IMR-90 (cell line): ENCODE data around the gene B3GAT1. TPM values are rescaled to one million over a fixed set of nuclear protein-coding genes. Genes with fewer than 3 reads are reported as not detected.

Experiments used
- ATAC-seq: fragments of 200-7000 bp; cut with Tn5 transposase; 2 replicates; pipeline ENCODE4 v1.9.1; 2020; ENCODE audit warnings: low read depth, mild to moderate bottlenecking, moderate library complexity
- BruUV-seq: library from RNA; stranded (reverse); fragments of 400-500 nt; replicated peaks from 2 replicates; lab custom pipeline; 2021; lab: Mats Ljungman, UMichigan
- CTCF ChIA-PET: fragments of 300-600 bp; formaldehyde crosslinking; extraction: SDS; loops from one replicate; lab custom pipeline; 2021; ENCODE audit warnings: antibody characterized with exemption; lab: Yijun Ruan, JAX
- POLR2A ChIA-PET: fragments of 300-600 bp; sonication (Branson Sonifier 250); formaldehyde crosslinking; loops from one replicate; lab custom pipeline; 2022; ENCODE audit warnings: antibody characterized with exemption; ENCODE audit not compliant: unreplicated experiment; lab: Charles Lee
- DNase-seq: peaks from one replicate; pipeline ENCODE4 v3.0.0; 2013
- H2AFZ ChIP-seq: replicated peaks from 2 replicates; pipeline ENCODE3; 2013; ENCODE audit warnings: low read length, mild to moderate bottlenecking; ENCODE audit not compliant: poor library complexity
- H2AK5ac ChIP-seq: 2 replicates; pipeline ENCODE4 v1.6.1; 2013; ENCODE audit warnings: low read depth, low read length, inconsistent platforms
- H2AK9ac ChIP-seq: replicated peaks from 2 replicates; pipeline ENCODE3; 2013; ENCODE audit warnings: mild to moderate bottlenecking, low read depth, low read length, moderate library complexity; ENCODE audit not compliant: poor library complexity
- H2BK120ac ChIP-seq: 2 replicates; pipeline ENCODE4 v1.6.1; 2013; ENCODE audit warnings: low read depth, low read length, inconsistent platforms
- H2BK15ac ChIP-seq: 3 replicates; pipeline ENCODE4 v1.6.1; 2013; ENCODE audit warnings: low read depth, low read length, inconsistent platforms
- H2BK20ac ChIP-seq: 2 replicates; pipeline ENCODE4 v1.6.1; 2013; ENCODE audit warnings: low read depth, mild to moderate bottlenecking, inconsistent platforms, low read length, moderate library complexity
- H2BK5ac ChIP-seq: 2 replicates; pipeline ENCODE4 v1.6.1; 2013; ENCODE audit warnings: mild to moderate bottlenecking, low read depth, low read length, inconsistent platforms; ENCODE audit not compliant: poor library complexity, severe bottlenecking
- H3K14ac ChIP-seq: replicated peaks from 2 replicates; pipeline ENCODE4 v1.6.1; 2013; ENCODE audit warnings: low read depth, low read length, inconsistent platforms
- H3K18ac ChIP-seq: 2 replicates; pipeline ENCODE4 v1.6.1; 2013; ENCODE audit warnings: low read depth, low read length, control low read depth
- H3K23ac ChIP-seq: 2 replicates; pipeline ENCODE4 v1.6.1; 2013; ENCODE audit warnings: low read depth, low read length, inconsistent platforms
- H3K27ac ChIP-seq: 2 replicates; pipeline ENCODE4 v1.5.1; 2013; ENCODE audit warnings: mild to moderate bottlenecking, control low read depth, low read length; ENCODE audit not compliant: insufficient read depth
- H3K27me3 ChIP-seq: 2 replicates; pipeline ENCODE4 v1.6.1; 2013; ENCODE audit warnings: low read length; ENCODE audit not compliant: control insufficient read depth, insufficient read depth
- H3K36me3 ChIP-seq: 2 replicates; pipeline ENCODE4 v1.6.1; 2013; ENCODE audit warnings: low read length, mixed read lengths; ENCODE audit not compliant: control insufficient read depth, insufficient read depth
- H3K4ac ChIP-seq: 2 replicates; pipeline ENCODE4 v1.6.1; 2013; ENCODE audit warnings: low read depth, low read length, inconsistent platforms
- H3K4me1 ChIP-seq: 2 replicates; pipeline ENCODE4 v1.6.1; 2013; ENCODE audit warnings: low read length, mixed read lengths; ENCODE audit not compliant: control insufficient read depth, insufficient read depth
- H3K4me2 ChIP-seq: 2 replicates; pipeline ENCODE4 v1.6.1; 2013; ENCODE audit warnings: low read depth, mild to moderate bottlenecking, control low read depth, low read length, moderate library complexity
- H3K4me3 ChIP-seq: 2 replicates; pipeline ENCODE4 v1.5.1; 2013; ENCODE audit warnings: low read depth, mild to moderate bottlenecking, control low read depth, low read length, moderate library complexity; ENCODE audit not compliant: insufficient read depth
- H3K56ac ChIP-seq: 2 replicates; pipeline ENCODE4 v1.6.1; 2013; ENCODE audit warnings: low read length, inconsistent platforms; ENCODE audit not compliant: insufficient read depth; ENCODE audit errors: extremely low read depth
- H3K79me1 ChIP-seq, 2 experiments: 2 replicates each; pipeline ENCODE4 v1.6.1; 2013; ENCODE audit warnings: low read length in 2 of 2, inconsistent platforms in 1 of 2, low read depth in 1 of 2
- H3K9ac ChIP-seq: 2 replicates; pipeline ENCODE4 v1.6.1; 2013; ENCODE audit warnings: low read depth, low read length, control low read depth
- H3K9me1 ChIP-seq: 2 replicates; pipeline ENCODE4 v1.6.1; 2013; ENCODE audit warnings: low read length, inconsistent platforms; ENCODE audit not compliant: insufficient read depth
- H3K9me3 ChIP-seq: 2 replicates; pipeline ENCODE4 v1.6.1; 2013; ENCODE audit warnings: low read length; ENCODE audit not compliant: control insufficient read depth, insufficient read depth
- H4K20me1 ChIP-seq: 2 replicates; pipeline ENCODE4 v1.6.1; 2013; ENCODE audit warnings: low read length, inconsistent platforms; ENCODE audit not compliant: insufficient read depth
- H4K5ac ChIP-seq: 2 replicates; pipeline ENCODE4 v1.6.1; 2013; ENCODE audit warnings: mild to moderate bottlenecking, low read depth, low read length, control low read depth
- H4K8ac ChIP-seq, 2 experiments: 2 replicates each; pipeline ENCODE4 v1.6.1; 2013; ENCODE audit warnings: low read depth in 2 of 2, low read length in 2 of 2, control low read depth in 1 of 2, inconsistent platforms in 1 of 2
- H4K91ac ChIP-seq: 2 replicates; pipeline ENCODE4 v1.6.1; 2013; ENCODE audit warnings: low read depth, low read length, inconsistent platforms; ENCODE audit not compliant: insufficient read depth
- CEBPB ChIP-seq: IDR thresholded peaks from 2 replicates; pipeline ENCODE4 v1.6.1; 2012; ENCODE audit warnings: low read depth, low read length, improper control_type of control experiment
- CHD1 ChIP-seq: IDR thresholded peaks from 2 replicates; pipeline ENCODE4 v1.6.1; 2012; ENCODE audit warnings: low read depth, low read length, improper control_type of control experiment
- CTCF ChIP-seq: conservative IDR thresholded peaks from 2 replicates; pipeline ENCODE4 v1.5.1; 2012; ENCODE audit warnings: mild to moderate bottlenecking, low read depth, low read length, improper control_type of control experiment
- ELK1 ChIP-seq: fragments of 150-350 bp; IDR thresholded peaks from 2 replicates; pipeline ENCODE4 v1.6.1; 2016; ENCODE audit warnings: low read depth, mild to moderate bottlenecking, low read length, moderate library complexity, borderline replicate concordance
- FOS ChIP-seq: fragments of 150-350 bp; IDR thresholded peaks from 2 replicates; pipeline ENCODE4 v1.6.1; 2016; ENCODE audit warnings: low read depth, low read length
- MAFK ChIP-seq: IDR thresholded peaks from 2 replicates; pipeline ENCODE4 v1.6.1; 2012; ENCODE audit warnings: low read depth, low read length, improper control_type of control experiment
- MAZ ChIP-seq: IDR thresholded peaks from 2 replicates; pipeline ENCODE4 v1.6.1; 2012; ENCODE audit warnings: low read depth, mild to moderate bottlenecking, low read length, improper control_type of control experiment, moderate library complexity, borderline replicate concordance
- MXI1 ChIP-seq: IDR thresholded peaks from 2 replicates; pipeline ENCODE4 v1.6.1; 2012; ENCODE audit warnings: low read depth, mild to moderate bottlenecking, low read length, moderate library complexity, borderline replicate concordance
- RAD21 ChIP-seq: IDR thresholded peaks from 2 replicates; pipeline ENCODE4 v1.6.1; 2012; ENCODE audit warnings: low read length, improper control_type of control experiment
- RCOR1 ChIP-seq: IDR thresholded peaks from 2 replicates; pipeline ENCODE4 v1.6.1; 2012; ENCODE audit warnings: mild to moderate bottlenecking, low read length, improper control_type of control experiment; ENCODE audit not compliant: insufficient replicate concordance
- SMC3 ChIP-seq: fragments of 150-350 bp; IDR thresholded peaks from 2 replicates; pipeline ENCODE4 v1.6.1; 2016; ENCODE audit warnings: low read depth, mild to moderate bottlenecking, antibody characterized with exemption, low read length, moderate library complexity
- WGBS, 2 experiments: methylation state at CpG; one replicate each; pipeline versions ENCODE4 v1.1.5 to v1.1.7; 2013; ENCODE audit warnings: missing lambda C conversion rate in 2 of 2; ENCODE audit not compliant: insufficient read length in 1 of 2; ENCODE audit errors: extremely low coverage in 2 of 2; 5-methylcytosine and 5-hydroxymethylcytosine counted together
- dilution Hi-C: fragments of 300-500 bp; cut with HindIII; formaldehyde crosslinking; loops from one replicate; pipeline ENCODE4 v1.14.3; 2018; ENCODE audit warnings: low sequenced_read_pairs; ENCODE audit not compliant: unreplicated experiment
- in situ Hi-C: fragments of 300-500 bp; cut with MboI; formaldehyde crosslinking; loops from 3 replicates; pipeline ENCODE4 v1.14.3; 2019; ENCODE audit warnings: low sequenced_read_pairs, inconsistent platforms, mixed read lengths
- intact Hi-C: fragments of 100-400 bp; cut with micrococcal nuclease; formaldehyde crosslinking; loops from 2 replicates; pipeline ENCODE4 v1.10.0; 2022
- polyA plus RNA-seq, 3 experiments: library from polyadenylated mRNA; depleted of rRNA; stranded (reverse); fragments of >200 nt; gene quantifications; 2 replicates each; pipeline ENCODE4 v1.2.3, GENCODE V29; 2012; ENCODE audit warnings: low replicate concordance in 1 of 3
- total RNA-seq: library from RNA; depleted of rRNA; stranded (reverse); fragments of >200 nt; gene quantifications from 2 replicates; pipeline ENCODE4 v1.2.3, GENCODE V29; 2012

Gene B3GAT1
- total and polyA plus RNA-seq, 2 of the 4 experiments (the other 2 are of a cell fraction): not detected

- CTCF ChIA-PET: no interaction called here
- Histone ChIP-seq H3K36me3 (no peaks in the 10 kb centered on the region), H3K9me1 (no peaks in the 10 kb centered on the region), H3K79me1 (no peaks in the 10 kb centered on the region), H3K4me2 (no peak overlapping the region), H2AFZ (no peak overlapping the region), H2AK9ac (peak overlapping the region; percentile 16), H3K14ac (no peak overlapping the region), H3K9ac (no peak overlapping the region), H2BK120ac (no peak overlapping the region), H3K4me1 (no peaks in the 10 kb centered on the region), H3K27me3 (no peaks in the 10 kb centered on the region), H3K56ac (no peak overlapping the region), H3K18ac (no peak overlapping the region), H2BK15ac (no peak overlapping the region), H4K20me1 (no peaks in the 10 kb centered on the region), H3K9me3 (peaks cover 51% of the 10 kb centered on the region), H3K4me3 (no peak overlapping the region), H2BK5ac (no peak overlapping the region), H4K8ac (no peak overlapping the region), H2BK20ac (no peak overlapping the region), H4K5ac (no peak overlapping the region), H3K27ac (no peak overlapping the region), H4K91ac (no peak overlapping the region), H3K23ac (no peak overlapping the region), H2AK5ac (no peak overlapping the region), H3K4ac (no peak overlapping the region)
- ATAC-seq: no peak
- no peak for DNase-seq
- dilution Hi-C loops (no loop called here), intact Hi-C loops (no loop called here), in situ Hi-C loops (no loop called here)
- BruUV-seq: no TSS peak
- POLR2A ChIA-PET: no interaction called here
- TF ChIP-seq CTCF (no peak), CHD1 (no peak), ELK1 (no peak), RAD21 (no peak), CEBPB (no peak), SMC3 (no peak), MAZ (no peak), FOS (no peak), RCOR1 (no peak), MAFK (no peak), MXI1 (no peak)
- 91% methylated on average over 31 of the region's 78 CpGs; no CpG with 5 or more reads in 1 of the 2 experiments for WGBS, 2 experiments
Measured at GRCh38 chr11:134383576-134384221, 28.3 kb downstream of the B3GAT1 start.
